NCI-H2029 (cell line): ENCODE results near the gene NKPD1.

Source experiments
- DNase-seq: peaks from one replicate; lab custom pipeline; 2025; lab: John Stamatoyannopoulos, UW

The NKPD1 gene

GRCh38 chr19:45156011-45156630 lies 4.7 kb downstream of the NKPD1 start:
- no peak for DNase-seq

GRCh38 chr19:45154064-45154827 lies 6.5 kb downstream of the NKPD1 start:
- DNase-seq = no peak

GRCh38 chr19:45153339-45154063 lies 7.3 kb downstream of the NKPD1 start:
- peak; percentile 23 for DNase-seq

GRCh38 chr19:45152504-45153338 lies 8.1 kb downstream of the NKPD1 start:
- DNase-seq = peak; percentile 48

GRCh38 chr19:45151821-45152503 lies 8.8 kb downstream of the NKPD1 start:
- no peak for DNase-seq

- no peak for DNase-seq
Observed at GRCh38 chr19:45151320-45151719, 9.5 kb downstream of the NKPD1 start.

- no peak for DNase-seq
Observed at GRCh38 chr19:45150751-45151281, 10.0 kb downstream of the NKPD1 start.

- no peak for DNase-seq
Observed at GRCh38 chr19:45150180-45150579, 10.6 kb downstream of the NKPD1 start.

- no peak for DNase-seq
Observed at GRCh38 chr19:45149129-45149528, 11.7 kb downstream of the NKPD1 start.

- no peak for DNase-seq
Observed at GRCh38 chr19:45147835-45148676, 12.7 kb downstream of the NKPD1 start.

GRCh38 chr19:45146741-45147205 lies 14.0 kb downstream of the NKPD1 start:
- DNase-seq = no peak

- DNase-seq = no peak
Observed at GRCh38 chr19:45146251-45146650, 14.5 kb downstream of the NKPD1 start.

- no peak for DNase-seq
Observed at GRCh38 chr19:45145270-45146189, 15.3 kb downstream of the NKPD1 start.

- DNase-seq = no peak
Observed at GRCh38 chr19:45144431-45145269, 16.1 kb downstream of the NKPD1 start.

GRCh38 chr19:45142726-45143110 lies 18.1 kb downstream of the NKPD1 start:
- DNase-seq = no peak

- no peak for DNase-seq
Observed at GRCh38 chr19:45142016-45142725, 18.6 kb downstream of the NKPD1 start.

- DNase-seq = no peak
Observed at GRCh38 chr19:45141203-45141900, 19.4 kb downstream of the NKPD1 start.
